K562 (cell line): ENCODE results near the gene NPAS2. TPM values are rescaled to one million over a fixed set of nuclear protein-coding genes. Genes with fewer than 3 reads are reported as not detected.

ENCODE experiments used
- E2F8 ChIP-seq: fragments of 450-650 bp; IDR thresholded peaks from 2 replicates; pipeline ENCODE4 v1.7.1; 2018; ENCODE audit warnings: mild to moderate bottlenecking, low read depth; ENCODE audit not compliant: partially characterized antibody
- EHMT2 ChIP-seq: fragments of 450-650 bp; IDR thresholded peaks from 2 replicates; pipeline ENCODE4 v1.6.1; 2018; ENCODE audit warnings: antibody characterized with exemption
- FOS ChIP-seq: IDR thresholded peaks from 3 replicates; pipeline ENCODE4 v1.6.1; 2011; ENCODE audit not compliant: insufficient read length; ENCODE audit errors: extremely low read depth
- ZBTB12 ChIP-seq: fragments of 250-450 bp; sonication (Bioruptor Pico); IDR thresholded peaks from 2 replicates; pipeline ENCODE4 v1.4.0; 2020
- ZBTB40 ChIP-seq, 2 experiments: fragments of 450-650 bp in 1 of 2; sonication (generic) in 1 of 2; formaldehyde crosslinking in 1 of 2; IDR thresholded peaks; 2 replicates each; pipeline versions ENCODE4 v1.7.1 to v1.9.0; 2016 to 2022; ENCODE audit warnings: inconsistent platforms in 1 of 2, mild to moderate bottlenecking in 1 of 2, missing genetic modification reagents in 1 of 2
- ZNF511 ChIP-seq: sonication (generic); formaldehyde crosslinking; IDR thresholded peaks from 2 replicates; pipeline ENCODE4 v1.8.0; 2022; ENCODE audit warnings: mild to moderate bottlenecking, missing genetic modification reagents
- ZNF592 ChIP-seq: fragments of 450-650 bp; IDR thresholded peaks from 2 replicates; pipeline ENCODE4 v1.6.1; 2017; ENCODE audit warnings: antibody characterized with exemption, mild to moderate bottlenecking
- polyA plus RNA-seq, 8 experiments: library from polyadenylated mRNA; depleted of rRNA in 4 of 8; stranded (reverse) in 5 of 8; unstranded in 3 of 8; fragments of >200 nt; fragmentation: Nextera tagmentation in 2 of 8; fragmentation: Illumina TruSeq in 1 of 8; extraction: Ambion mirVana in 2 of 8; extraction: Trizol in 1 of 8; gene quantifications; 2 replicates each; pipeline versions ENCODE4 v1.2.1 to v1.2.3, GENCODE V29; 2011 to 2014; ENCODE audit warnings: inconsistent platforms in 1 of 8, missing spikeins in 1 of 8
- total RNA-seq, 7 experiments: library from RNA; depleted of rRNA in 6 of 7; stranded (reverse); fragments of >200 nt in 6 of 7; fragmentation: Illumina TruSeq in 2 of 7; extraction: Trizol in 2 of 7; gene quantifications; 2 replicates each; pipeline versions ENCODE4 v1.2.1 to v1.2.3, GENCODE V29; 2011 to 2021; ENCODE audit warnings: low replicate concordance in 1 of 7

NPAS2 gene
- total and polyA plus RNA-seq, 9 of the 15 experiments (the other 6 are each of a cell fraction or from before 2014, with no cell fraction given) = 0.06 to 0.29 (median 0.07) TPM; not detected in 5

GRCh38 chr2:100893392-100894104 is 73.6 kb downstream of the NPAS2 start (continued):
- TF ChIP-seq ZBTB40 (IDR thresholded peaks at IDR 0.05) = peak; percentile 97
- peak; percentile 90 for TF ChIP-seq ZBTB40 (CRISPR knock-in tag; IDR thresholded peaks at IDR 0.05)
- TF ChIP-seq ZNF592 = peak; percentile 61; the same call in 1 of the 2 replicates
- TF ChIP-seq ZBTB12 (CRISPR knock-in tag) = 0 out of 2 replicates have a peak, but pooled peaks have one; percentile 19
- TF ChIP-seq E2F8 = no peak
- TF ChIP-seq FOS = peak; percentile 35
- no peak for TF ChIP-seq ZNF511 (CRISPR knock-in tag)
- peak; percentile 83; the same call in 1 of the 2 replicates for TF ChIP-seq EHMT2
